Stromal cell of bone marrow (primary cell): Measurements from ENCODE around the gene PRKCH.

Experiments
- DNase-seq: peaks from one replicate; pipeline ENCODE4 v3.0.0-alpha.2; 2012; ENCODE audit warnings: low read depth

Gene PRKCH

DNA sequence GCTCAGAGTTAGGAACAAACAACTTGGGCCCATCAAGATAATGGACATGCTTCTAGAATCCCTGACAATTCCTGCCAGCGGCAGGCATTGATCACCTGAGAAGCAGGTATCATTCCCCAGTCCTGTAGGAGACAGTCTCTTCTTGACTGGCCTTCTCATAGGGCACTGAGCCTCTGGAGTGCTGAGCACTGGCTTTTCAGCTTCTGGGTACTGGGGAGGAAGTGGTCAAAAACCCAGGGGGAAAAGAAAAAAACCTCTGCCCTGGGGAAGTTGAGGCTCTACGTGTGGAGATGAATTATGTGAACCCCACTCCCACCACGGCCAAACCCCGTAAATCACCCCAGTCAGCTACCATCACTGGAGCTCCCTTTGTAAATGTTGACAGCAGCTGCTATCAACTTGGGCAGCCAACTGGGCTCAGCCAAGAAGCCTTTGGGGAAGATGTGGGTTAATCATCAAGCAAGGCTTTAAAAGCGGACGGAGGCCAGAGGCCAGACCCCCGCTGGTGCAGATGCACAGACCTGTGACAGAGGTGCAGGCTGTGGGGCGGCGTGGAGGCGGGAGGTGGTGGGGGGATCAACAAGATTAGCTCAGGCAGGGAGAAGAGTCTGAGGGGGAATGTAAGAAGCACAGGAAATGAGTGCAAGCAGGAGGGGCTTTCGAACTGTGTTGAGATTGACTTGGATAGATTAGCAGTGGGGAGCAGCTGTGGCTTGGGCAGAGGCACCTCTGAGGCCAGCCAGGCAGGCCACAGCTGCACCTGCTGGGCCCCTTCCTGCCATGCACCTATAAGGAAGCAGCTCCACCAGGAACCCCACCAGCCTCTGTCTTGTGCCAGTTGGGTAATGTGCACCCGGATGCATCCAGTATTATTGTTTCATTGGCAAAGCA, 268.6 kb downstream of the PRKCH start:
- no peak for DNase-seq

GRCh38 chr14:61591862-61592261, 270.5 kb downstream of the PRKCH start:
- DNase-seq: no peak

DNA sequence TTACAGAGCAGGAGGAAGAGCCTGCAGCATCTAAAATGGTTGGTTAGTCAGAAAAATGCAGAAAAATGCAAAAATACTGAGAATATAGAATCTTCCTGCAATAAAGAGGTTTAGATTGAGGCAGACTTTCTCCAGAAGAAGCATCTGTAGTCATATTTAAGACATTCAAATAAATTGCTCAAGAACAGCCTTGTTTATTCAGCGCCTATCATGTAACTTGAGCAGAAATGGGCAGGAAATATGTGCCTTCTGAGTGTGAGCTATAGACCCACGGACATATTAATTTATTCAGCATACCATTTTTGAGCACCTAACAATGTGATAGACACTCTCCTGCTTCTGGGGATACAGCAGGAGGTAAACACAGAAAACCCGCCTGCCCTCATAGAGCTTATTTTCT, 272.0 kb downstream of the PRKCH start:
- DNase-seq: no peak

- DNase-seq: no peak
Measured at GRCh38 chr14:61596990-61597389, 275.6 kb downstream of the PRKCH start.

- no peak for DNase-seq
Measured at GRCh38 chr14:61598980-61599379, 277.6 kb downstream of the PRKCH start.

- DNase-seq: no peak
Measured at GRCh38 chr14:61599942-61600341, 278.6 kb downstream of the PRKCH start.
